Midbrain (tissue), 1 donor: Measurements from ENCODE around the gene CHAF1A.

ENCODE experiments used
- DNase-seq: peaks from one replicate; lab custom pipeline; 2025; lab: John Stamatoyannopoulos, UW

The CHAF1A gene

GRCh38 chr19:4379383-4380253, 22.8 kb upstream of the CHAF1A start:
- DNase-seq, result no peak

- DNase-seq, result no peak
These were observed 22.1 kb upstream of the CHAF1A start for GRCh38 chr19:4380254-4380727.

GRCh38 chr19:4385291-4386040, 17.0 kb upstream of the CHAF1A start:
- no peak for DNase-seq

- DNase-seq, result peak; percentile 60
These were observed 16.2 kb upstream of the CHAF1A start for GRCh38 chr19:4386041-4386782.

- no peak for DNase-seq
These were observed 13.9 kb upstream of the CHAF1A start for GRCh38 chr19:4388337-4389063.

- DNase-seq, result no peak
These were observed 13.4 kb upstream of the CHAF1A start for GRCh38 chr19:4389064-4389375.

- no peak for DNase-seq
These were observed 12.9 kb upstream of the CHAF1A start for GRCh38 chr19:4389511-4390016.

- DNase-seq, result no peak
These were observed 12.3 kb upstream of the CHAF1A start for GRCh38 chr19:4390017-4390566.

- no peak for DNase-seq
These were observed 11.7 kb upstream of the CHAF1A start for GRCh38 chr19:4390567-4391305.

- DNase-seq, result no peak
These were observed 11.1 kb upstream of the CHAF1A start for GRCh38 chr19:4391306-4391693.

GRCh38 chr19:4391701-4392483, 10.5 kb upstream of the CHAF1A start:
- no peak for DNase-seq

- peak; percentile 14 for DNase-seq
These were observed 8.4 kb upstream of the CHAF1A start for GRCh38 chr19:4393947-4394590.

GRCh38 chr19:4396949-4397783, 5.3 kb upstream of the CHAF1A start:
- no peak for DNase-seq

- DNase-seq, result peak; percentile 22
These were observed 2.7 kb upstream of the CHAF1A start for GRCh38 chr19:4399812-4400134.

- peak; percentile 92 for DNase-seq
These were observed 2.1 kb upstream of the CHAF1A start, which contains the start of gene SH3GL1 for GRCh38 chr19:4400135-4400936. TSS of gene SH3GL1 (minus strand) at chr19:4400547. CDS start at chr19:4400368, 179 bp downstream.

GRCh38 chr19:4401769-4402170, 670 bp upstream of the CHAF1A start:
- no peak for DNase-seq

- DNase-seq, result no peak
These were observed 743 bp downstream of the CHAF1A start for GRCh38 chr19:4403005-4403761.
